SK-N-SH (cell line): ENCODE measurements around the gene NTM. TPM values are rescaled to one million over a fixed set of nuclear protein-coding genes. Genes with fewer than 3 reads are reported as not detected.

Source experiments
- CTCF ChIA-PET: fragments of 300-600, 350-600 bp; formaldehyde crosslinking; extraction: SDS; loops from one replicate; lab custom pipeline; 2021; lab: Yijun Ruan, JAX
- POLR2A ChIA-PET: fragments of 350-600 bp; sonication (Branson Sonifier 250); formaldehyde crosslinking; extraction: SDS; loops from one replicate; lab custom pipeline; 2020; ENCODE audit warnings: antibody characterized with exemption, inconsistent platforms; lab: Yijun Ruan, JAX
- DNase-seq: peaks from one replicate; pipeline ENCODE4 v3.0.0; 2012
- H2AFZ ChIP-seq: fragments of 200-600 bp; sonication (generic); 2 replicates; pipeline ENCODE4 v1.8.1; 2016; ENCODE audit warnings: antibody characterized with exemption, mild to moderate bottlenecking, low read depth
- H3F3A ChIP-seq: fragments of 200-600 bp; sonication (generic); replicated peaks from 2 replicates; pipeline ENCODE3; 2016; ENCODE audit warnings: antibody characterized with exemption, mild to moderate bottlenecking; ENCODE audit not compliant: insufficient read depth
- H3K27ac ChIP-seq, 2 experiments: fragments of 200-500 bp in 1 of 2; fragments of 200-600 bp in 1 of 2; sonication (Bioruptor generic) in 1 of 2; sonication (generic), shearing (Covaris generic) in 1 of 2; 2 replicates each; pipeline versions ENCODE4 v1.5.1 to v1.6.1; 2014 to 2016; ENCODE audit warnings: low read depth in 2 of 2, inconsistent platforms in 1 of 2, low read length in 1 of 2, mild to moderate bottlenecking in 1 of 2, mixed read lengths in 1 of 2
- H3K27me3 ChIP-seq: fragments of 200-600 bp; sonication (generic), shearing (Covaris generic); 2 replicates; pipeline ENCODE4 v1.6.1; 2016; ENCODE audit warnings: mixed run types; ENCODE audit not compliant: insufficient read depth
- H3K36me3 ChIP-seq, 2 experiments: fragments of 200-500 bp in 1 of 2; fragments of 200-600 bp in 1 of 2; sonication (Bioruptor generic) in 1 of 2; sonication (generic) in 1 of 2; replicated peaks in 1 of 2; 2 replicates each; pipeline versions ENCODE3 to v1.5.1; 2014 to 2016; ENCODE audit warnings: low read length in 1 of 2, mild to moderate bottlenecking in 1 of 2; ENCODE audit not compliant: insufficient read depth in 2 of 2, control insufficient read depth in 1 of 2
- H3K4me1 ChIP-seq, 2 experiments: fragments of 200-500 bp in 1 of 2; fragments of 200-600 bp in 1 of 2; sonication (Bioruptor generic) in 1 of 2; sonication (generic), shearing (Covaris generic) in 1 of 2; 2 replicates each; pipeline versions ENCODE4 v1.5.1 to v1.6.1; 2014 to 2016; ENCODE audit warnings: low read depth in 1 of 2, low read length in 1 of 2, mixed run types in 1 of 2; ENCODE audit not compliant: insufficient read depth in 2 of 2, control insufficient read depth in 1 of 2
- H3K4me2 ChIP-seq: fragments of 200-600 bp; sonication (generic), shearing (Covaris generic); 2 replicates; pipeline ENCODE4 v1.6.1; 2017; ENCODE audit warnings: mixed run types
- H3K4me3 ChIP-seq, 2 experiments: fragments of 200-500 bp in 1 of 2; fragments of 200-600 bp in 1 of 2; sonication (Bioruptor generic) in 1 of 2; sonication (generic), shearing (Covaris generic) in 1 of 2; 2 replicates each; pipeline versions ENCODE4 v1.5.1 to v1.8.1; 2014 to 2016; ENCODE audit warnings: low read depth in 2 of 2, inconsistent platforms in 1 of 2, low read length in 1 of 2, mild to moderate bottlenecking in 1 of 2, mixed read lengths in 1 of 2, moderate library complexity in 1 of 2
- H3K79me2 ChIP-seq: fragments of 200-600 bp; sonication (generic); 2 replicates; pipeline ENCODE4 v1.8.1; 2017; ENCODE audit warnings: mild to moderate bottlenecking; ENCODE audit not compliant: insufficient read depth
- H3K9ac ChIP-seq: fragments of 200-600 bp; sonication (generic); 2 replicates; pipeline ENCODE4 v1.6.1; 2017; ENCODE audit warnings: mixed run types
- H3K9me2 ChIP-seq: fragments of 200-600 bp; sonication (generic); 2 replicates; pipeline ENCODE4 v1.6.1; 2017; ENCODE audit warnings: mixed run types
- H3K9me3 ChIP-seq: fragments of 200-600 bp; sonication (generic); 2 replicates; pipeline ENCODE4 v1.6.1; 2017; ENCODE audit warnings: mixed run types, mild to moderate bottlenecking, moderate library complexity
- H4K20me1 ChIP-seq: fragments of 200-600 bp; sonication (generic); 2 replicates; pipeline ENCODE4 v1.6.1; 2017; ENCODE audit warnings: mild to moderate bottlenecking, mixed run types; ENCODE audit not compliant: insufficient read depth
- ELF1 ChIP-seq: IDR thresholded peaks from 2 replicates; pipeline ENCODE4 v1.4.0; 2012
- EP300 ChIP-seq, 2 experiments: IDR thresholded peaks; 2 replicates each; pipeline versions ENCODE4 v1.4.0 to v1.6.1; 2012; ENCODE audit warnings: borderline replicate concordance in 1 of 2, low read depth in 1 of 2, low read length in 1 of 2
- EZH2phosphoT487 ChIP-seq: fragments of 200-600 bp; sonication (generic); IDR thresholded peaks from 2 replicates; pipeline ENCODE4 v1.6.1; 2017; ENCODE audit warnings: low read depth, mixed run types, mild to moderate bottlenecking, antibody characterized with exemption, moderate library complexity, borderline replicate concordance
- FOXJ3 ChIP-seq: sonication (generic); formaldehyde crosslinking; IDR thresholded peaks from 2 replicates; pipeline ENCODE4 v1.5.1; 2020; ENCODE audit warnings: mild to moderate bottlenecking, missing genetic modification reagents
- FOXM1 ChIP-seq: IDR thresholded peaks from 2 replicates; pipeline ENCODE4 v1.4.0; 2012; ENCODE audit warnings: low read depth, mild to moderate bottlenecking
- GABPA ChIP-seq: IDR thresholded peaks from 2 replicates; pipeline ENCODE4 v1.4.0; 2012; ENCODE audit warnings: low read depth, mild to moderate bottlenecking
- MAX ChIP-seq: IDR thresholded peaks from 2 replicates; pipeline ENCODE4 v1.4.0; 2012; ENCODE audit warnings: low read depth
- MEF2A ChIP-seq: IDR thresholded peaks from 2 replicates; pipeline ENCODE4 v1.4.0; 2012; ENCODE audit warnings: low read depth, borderline replicate concordance
- RAD21 ChIP-seq: IDR thresholded peaks from 2 replicates; pipeline ENCODE4 v1.6.1; 2012; ENCODE audit warnings: mild to moderate bottlenecking, low read length
- REST ChIP-seq: IDR thresholded peaks from 2 replicates; pipeline ENCODE4 v1.6.1; 2012; ENCODE audit warnings: mild to moderate bottlenecking, low read depth, low read length, moderate library complexity
- RFX5 ChIP-seq: IDR thresholded peaks from 2 replicates; pipeline ENCODE4 v1.6.1; 2012; ENCODE audit warnings: mild to moderate bottlenecking, improper control_type of control experiment, low read length
- RXRA ChIP-seq: IDR thresholded peaks from 2 replicates; pipeline ENCODE4 v1.4.0; 2012; ENCODE audit warnings: low read depth, mild to moderate bottlenecking, borderline replicate concordance
- SMC3 ChIP-seq: IDR thresholded peaks from 2 replicates; pipeline ENCODE4 v1.6.1; 2012; ENCODE audit warnings: low read depth, low read length, improper control_type of control experiment
- TAF1 ChIP-seq: IDR thresholded peaks from 2 replicates; pipeline ENCODE4 v1.6.1; 2012; ENCODE audit warnings: low read depth, mild to moderate bottlenecking, low read length, moderate library complexity, borderline replicate concordance
- TEAD4 ChIP-seq: IDR thresholded peaks from 2 replicates; pipeline ENCODE4 v1.4.0; 2012; ENCODE audit warnings: mild to moderate bottlenecking, borderline replicate concordance; ENCODE audit not compliant: insufficient read depth
- ZBTB33 ChIP-seq: IDR thresholded peaks from 2 replicates; pipeline ENCODE4 v1.4.0; 2012; ENCODE audit warnings: low read depth, borderline replicate concordance
- WGBS: methylation state at CpG from one replicate; pipeline ENCODE4 v1.1.6; 2017; ENCODE audit warnings: low lambda C conversion rate; 5-methylcytosine and 5-hydroxymethylcytosine counted together
- polyA plus RNA-seq, 3 experiments: library from polyadenylated mRNA; depleted of rRNA; stranded (reverse); fragments of >200 nt; gene quantifications; 2 replicates each; pipeline ENCODE4 v1.2.3, GENCODE V29; 2012
- TF ChIP-seq, protein P1 (sequence below): fragments of 150-350 bp; IDR thresholded peaks from 2 replicates; pipeline ENCODE4 v1.6.1; 2016; ENCODE audit warnings: mild to moderate bottlenecking, low read depth, low read length
- TF ChIP-seq, protein P2 (sequence below): fragments of 200-600 bp; sonication (generic); IDR thresholded peaks from 2 replicates; pipeline ENCODE4 v1.6.1; 2017; ENCODE audit warnings: antibody characterized with exemption, mild to moderate bottlenecking, moderate library complexity

Gene NTM
- polyA plus RNA-seq, 1 of the 3 experiments (the other 2 are of a cell fraction), result 20.0 TPM

GRCh38 chr11:131744847-131745246 lies 374.4 kb downstream of the NTM start:
- Histone ChIP-seq H3K4me3 (no peak overlapping the region), H3K79me2 (no peaks in the 10 kb centered on the region), H3K36me3 (no peaks in the 10 kb centered on the region), H3K4me2 (0 out of 2 replicates have a peak overlapping the region, but pooled peaks have one; percentile 17), H3F3A (peaks cover 15% of the 10 kb centered on the region), H3K4me1 (peaks cover 0 to 27% of the 10 kb centered on the region in 2 experiments; a peak in 3 of 4 replicates), H3K9ac (no peak overlapping the region), H3K27ac (peak overlapping the region in 1 of 2 experiments; percentile 36; a peak in 1 of 4 replicates), H2AFZ (no peak overlapping the region), H3K9me2 (no peaks in the 10 kb centered on the region)
- POLR2A ChIA-PET, result no interaction called here
- TF ChIP-seq FOXJ3, result no peak
- TF ChIP-seq MEF2A, result no peak
- no peak for TF ChIP-seq EZH2phosphoT487
- TF ChIP-seq, protein P1, sequence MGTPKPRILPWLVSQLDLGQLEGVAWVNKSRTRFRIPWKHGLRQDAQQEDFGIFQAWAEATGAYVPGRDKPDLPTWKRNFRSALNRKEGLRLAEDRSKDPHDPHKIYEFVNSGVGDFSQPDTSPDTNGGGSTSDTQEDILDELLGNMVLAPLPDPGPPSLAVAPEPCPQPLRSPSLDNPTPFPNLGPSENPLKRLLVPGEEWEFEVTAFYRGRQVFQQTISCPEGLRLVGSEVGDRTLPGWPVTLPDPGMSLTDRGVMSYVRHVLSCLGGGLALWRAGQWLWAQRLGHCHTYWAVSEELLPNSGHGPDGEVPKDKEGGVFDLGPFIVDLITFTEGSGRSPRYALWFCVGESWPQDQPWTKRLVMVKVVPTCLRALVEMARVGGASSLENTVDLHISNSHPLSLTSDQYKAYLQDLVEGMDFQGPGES, result no peak
- TF ChIP-seq GABPA, result no peak
- TF ChIP-seq EP300 (IDR thresholded peaks at IDR 0.05; ENCODE audit: borderline replicate concordance in 1 of 2, low read depth in 1 of 2, low read length in 1 of 2), result no peak
- no peak for TF ChIP-seq REST
- TF ChIP-seq RXRA, result no peak
- no peak for TF ChIP-seq FOXM1
- TF ChIP-seq SMC3, result no peak
- no peak for TF ChIP-seq MAX
- TF ChIP-seq, all 33 proteins: peak for 0
- CTCF ChIA-PET, result no interaction called here
- no peaks in the 10 kb centered on the region for H3K9me3 ChIP-seq
- 90% methylated on average over 8 of the region's 8 CpGs for WGBS
- no peaks in the 10 kb centered on the region for H3K27me3 ChIP-seq
- DNase-seq, result no peak
- H4K20me1 ChIP-seq, result no peaks in the 10 kb centered on the region

- no peak overlapping the region for H2AFZ ChIP-seq
- H3K9ac ChIP-seq, result no peak overlapping the region
- H3F3A ChIP-seq, result peaks cover 16% of the 10 kb centered on the region
- H3K36me3 ChIP-seq, result no peaks in the 10 kb centered on the region
- H3K4me2 ChIP-seq, result 0 out of 2 replicates have a peak overlapping the region, but pooled peaks have one; percentile 17
- ChIA-PET CTCF (interaction anchor here (1.1 to 4.5 kb wide), 3 partner anchors 52 to 382 kb away, joined by 3 to 49 read pairs (median 4); no protein-coding TSS in a partner anchor), POLR2A (no interaction called here)
- no peaks in the 10 kb centered on the region for H3K27me3 ChIP-seq
- H3K27ac ChIP-seq, result peak overlapping the region in 1 of 2 experiments; percentile 36; a peak in 2 of 4 replicates
- no peak for DNase-seq
- no peaks in the 10 kb centered on the region for H3K79me2 ChIP-seq
- WGBS, result 61% methylated on average over 6 of the region's 6 CpGs
- no peak overlapping the region for H3K4me3 ChIP-seq
- H3K9me2 ChIP-seq, result no peaks in the 10 kb centered on the region
- H3K4me1 ChIP-seq, result peaks cover 0 to 33% of the 10 kb centered on the region in 2 experiments; a peak in 3 of 4 replicates
- no peaks in the 10 kb centered on the region for H4K20me1 ChIP-seq
- H3K9me3 ChIP-seq, result no peaks in the 10 kb centered on the region
- TF ChIP-seq ZBTB33 (no peak), RFX5 (no peak), FOXM1 (no peak), RAD21 (no peak), ELF1 (no peak), TAF1 (no peak), MEF2A (no peak), RXRA (no peak), TEAD4 (no peak), EP300 (IDR thresholded peaks at IDR 0.05; ENCODE audit: borderline replicate concordance in 1 of 2, low read depth in 1 of 2, low read length in 1 of 2) (0 out of 4 replicates have a peak, but pooled peaks of 1 of the 2 experiments have one; percentile 27)
- TF ChIP-seq, protein P2, sequence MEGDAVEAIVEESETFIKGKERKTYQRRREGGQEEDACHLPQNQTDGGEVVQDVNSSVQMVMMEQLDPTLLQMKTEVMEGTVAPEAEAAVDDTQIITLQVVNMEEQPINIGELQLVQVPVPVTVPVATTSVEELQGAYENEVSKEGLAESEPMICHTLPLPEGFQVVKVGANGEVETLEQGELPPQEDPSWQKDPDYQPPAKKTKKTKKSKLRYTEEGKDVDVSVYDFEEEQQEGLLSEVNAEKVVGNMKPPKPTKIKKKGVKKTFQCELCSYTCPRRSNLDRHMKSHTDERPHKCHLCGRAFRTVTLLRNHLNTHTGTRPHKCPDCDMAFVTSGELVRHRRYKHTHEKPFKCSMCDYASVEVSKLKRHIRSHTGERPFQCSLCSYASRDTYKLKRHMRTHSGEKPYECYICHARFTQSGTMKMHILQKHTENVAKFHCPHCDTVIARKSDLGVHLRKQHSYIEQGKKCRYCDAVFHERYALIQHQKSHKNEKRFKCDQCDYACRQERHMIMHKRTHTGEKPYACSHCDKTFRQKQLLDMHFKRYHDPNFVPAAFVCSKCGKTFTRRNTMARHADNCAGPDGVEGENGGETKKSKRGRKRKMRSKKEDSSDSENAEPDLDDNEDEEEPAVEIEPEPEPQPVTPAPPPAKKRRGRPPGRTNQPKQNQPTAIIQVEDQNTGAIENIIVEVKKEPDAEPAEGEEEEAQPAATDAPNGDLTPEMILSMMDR, result no peak
Measured at GRCh38 chr11:131745405-131745804, 375.0 kb downstream of the NTM start.
